IMR-90 (cell line): ENCODE measurements around the gene MCM6. TPM values are rescaled to one million over a fixed set of nuclear protein-coding genes. Genes with fewer than 3 reads are reported as not detected.

ENCODE experiments used
- ATAC-seq: fragments of 200-7000 bp; cut with Tn5 transposase; 2 replicates; pipeline ENCODE4 v1.9.1; 2020; ENCODE audit warnings: low read depth, mild to moderate bottlenecking, moderate library complexity
- BruUV-seq: library from RNA; stranded (reverse); fragments of 400-500 nt; replicated peaks from 2 replicates; lab custom pipeline; 2021; lab: Mats Ljungman, UMichigan
- CTCF ChIA-PET: fragments of 300-600 bp; formaldehyde crosslinking; extraction: SDS; loops from one replicate; lab custom pipeline; 2021; ENCODE audit warnings: antibody characterized with exemption; lab: Yijun Ruan, JAX
- POLR2A ChIA-PET: fragments of 300-600 bp; sonication (Branson Sonifier 250); formaldehyde crosslinking; loops from one replicate; lab custom pipeline; 2022; ENCODE audit warnings: antibody characterized with exemption; ENCODE audit not compliant: unreplicated experiment; lab: Charles Lee
- DNase-seq: peaks from one replicate; pipeline ENCODE4 v3.0.0; 2013
- H2AFZ ChIP-seq: replicated peaks from 2 replicates; pipeline ENCODE3; 2013; ENCODE audit warnings: low read length, mild to moderate bottlenecking; ENCODE audit not compliant: poor library complexity
- H2AK5ac ChIP-seq: 2 replicates; pipeline ENCODE4 v1.6.1; 2013; ENCODE audit warnings: low read depth, low read length, inconsistent platforms
- H2AK9ac ChIP-seq: replicated peaks from 2 replicates; pipeline ENCODE3; 2013; ENCODE audit warnings: mild to moderate bottlenecking, low read depth, low read length, moderate library complexity; ENCODE audit not compliant: poor library complexity
- H2BK120ac ChIP-seq: 2 replicates; pipeline ENCODE4 v1.6.1; 2013; ENCODE audit warnings: low read depth, low read length, inconsistent platforms
- H2BK15ac ChIP-seq: 3 replicates; pipeline ENCODE4 v1.6.1; 2013; ENCODE audit warnings: low read depth, low read length, inconsistent platforms
- H2BK20ac ChIP-seq: 2 replicates; pipeline ENCODE4 v1.6.1; 2013; ENCODE audit warnings: low read depth, mild to moderate bottlenecking, inconsistent platforms, low read length, moderate library complexity
- H2BK5ac ChIP-seq: 2 replicates; pipeline ENCODE4 v1.6.1; 2013; ENCODE audit warnings: mild to moderate bottlenecking, low read depth, low read length, inconsistent platforms; ENCODE audit not compliant: poor library complexity, severe bottlenecking
- H3K14ac ChIP-seq: replicated peaks from 2 replicates; pipeline ENCODE4 v1.6.1; 2013; ENCODE audit warnings: low read depth, low read length, inconsistent platforms
- H3K18ac ChIP-seq: 2 replicates; pipeline ENCODE4 v1.6.1; 2013; ENCODE audit warnings: low read depth, low read length, control low read depth
- H3K23ac ChIP-seq: 2 replicates; pipeline ENCODE4 v1.6.1; 2013; ENCODE audit warnings: low read depth, low read length, inconsistent platforms
- H3K27ac ChIP-seq: 2 replicates; pipeline ENCODE4 v1.5.1; 2013; ENCODE audit warnings: mild to moderate bottlenecking, control low read depth, low read length; ENCODE audit not compliant: insufficient read depth
- H3K27me3 ChIP-seq: 2 replicates; pipeline ENCODE4 v1.6.1; 2013; ENCODE audit warnings: low read length; ENCODE audit not compliant: control insufficient read depth, insufficient read depth
- H3K36me3 ChIP-seq: 2 replicates; pipeline ENCODE4 v1.6.1; 2013; ENCODE audit warnings: low read length, mixed read lengths; ENCODE audit not compliant: control insufficient read depth, insufficient read depth
- H3K4ac ChIP-seq: 2 replicates; pipeline ENCODE4 v1.6.1; 2013; ENCODE audit warnings: low read depth, low read length, inconsistent platforms
- H3K4me1 ChIP-seq: 2 replicates; pipeline ENCODE4 v1.6.1; 2013; ENCODE audit warnings: low read length, mixed read lengths; ENCODE audit not compliant: control insufficient read depth, insufficient read depth
- H3K4me2 ChIP-seq: 2 replicates; pipeline ENCODE4 v1.6.1; 2013; ENCODE audit warnings: low read depth, mild to moderate bottlenecking, control low read depth, low read length, moderate library complexity
- H3K4me3 ChIP-seq: 2 replicates; pipeline ENCODE4 v1.5.1; 2013; ENCODE audit warnings: low read depth, mild to moderate bottlenecking, control low read depth, low read length, moderate library complexity; ENCODE audit not compliant: insufficient read depth
- H3K56ac ChIP-seq: 2 replicates; pipeline ENCODE4 v1.6.1; 2013; ENCODE audit warnings: low read length, inconsistent platforms; ENCODE audit not compliant: insufficient read depth; ENCODE audit errors: extremely low read depth
- H3K79me1 ChIP-seq, 2 experiments: 2 replicates each; pipeline ENCODE4 v1.6.1; 2013; ENCODE audit warnings: low read length in 2 of 2, inconsistent platforms in 1 of 2, low read depth in 1 of 2
- H3K9ac ChIP-seq: 2 replicates; pipeline ENCODE4 v1.6.1; 2013; ENCODE audit warnings: low read depth, low read length, control low read depth
- H3K9me1 ChIP-seq: 2 replicates; pipeline ENCODE4 v1.6.1; 2013; ENCODE audit warnings: low read length, inconsistent platforms; ENCODE audit not compliant: insufficient read depth
- H3K9me3 ChIP-seq: 2 replicates; pipeline ENCODE4 v1.6.1; 2013; ENCODE audit warnings: low read length; ENCODE audit not compliant: control insufficient read depth, insufficient read depth
- H4K20me1 ChIP-seq: 2 replicates; pipeline ENCODE4 v1.6.1; 2013; ENCODE audit warnings: low read length, inconsistent platforms; ENCODE audit not compliant: insufficient read depth
- H4K5ac ChIP-seq: 2 replicates; pipeline ENCODE4 v1.6.1; 2013; ENCODE audit warnings: mild to moderate bottlenecking, low read depth, low read length, control low read depth
- H4K8ac ChIP-seq, 2 experiments: 2 replicates each; pipeline ENCODE4 v1.6.1; 2013; ENCODE audit warnings: low read depth in 2 of 2, low read length in 2 of 2, control low read depth in 1 of 2, inconsistent platforms in 1 of 2
- H4K91ac ChIP-seq: 2 replicates; pipeline ENCODE4 v1.6.1; 2013; ENCODE audit warnings: low read depth, low read length, inconsistent platforms; ENCODE audit not compliant: insufficient read depth
- CTCF ChIP-seq: conservative IDR thresholded peaks from 2 replicates; pipeline ENCODE4 v1.5.1; 2012; ENCODE audit warnings: mild to moderate bottlenecking, low read depth, low read length, improper control_type of control experiment
- MAFK ChIP-seq: IDR thresholded peaks from 2 replicates; pipeline ENCODE4 v1.6.1; 2012; ENCODE audit warnings: low read depth, low read length, improper control_type of control experiment
- RCOR1 ChIP-seq: IDR thresholded peaks from 2 replicates; pipeline ENCODE4 v1.6.1; 2012; ENCODE audit warnings: mild to moderate bottlenecking, low read length, improper control_type of control experiment; ENCODE audit not compliant: insufficient replicate concordance
- WGBS, 2 experiments: methylation state at CpG; one replicate each; pipeline versions ENCODE4 v1.1.5 to v1.1.7; 2013; ENCODE audit warnings: missing lambda C conversion rate in 2 of 2; ENCODE audit not compliant: insufficient read length in 1 of 2; ENCODE audit errors: extremely low coverage in 2 of 2; 5-methylcytosine and 5-hydroxymethylcytosine counted together
- dilution Hi-C: fragments of 300-500 bp; cut with HindIII; formaldehyde crosslinking; loops from one replicate; pipeline ENCODE4 v1.14.3; 2018; ENCODE audit warnings: low sequenced_read_pairs; ENCODE audit not compliant: unreplicated experiment
- in situ Hi-C: fragments of 300-500 bp; cut with MboI; formaldehyde crosslinking; loops from 3 replicates; pipeline ENCODE4 v1.14.3; 2019; ENCODE audit warnings: low sequenced_read_pairs, inconsistent platforms, mixed read lengths
- intact Hi-C: fragments of 100-400 bp; cut with micrococcal nuclease; formaldehyde crosslinking; loops from 2 replicates; pipeline ENCODE4 v1.10.0; 2022
- polyA plus RNA-seq, 3 experiments: library from polyadenylated mRNA; depleted of rRNA; stranded (reverse); fragments of >200 nt; gene quantifications; 2 replicates each; pipeline ENCODE4 v1.2.3, GENCODE V29; 2012; ENCODE audit warnings: low replicate concordance in 1 of 3
- total RNA-seq: library from RNA; depleted of rRNA; stranded (reverse); fragments of >200 nt; gene quantifications from 2 replicates; pipeline ENCODE4 v1.2.3, GENCODE V29; 2012

MCM6 gene
- total and polyA plus RNA-seq, 2 of the 4 experiments (the other 2 are of a cell fraction): 21.4 to 29.6 TPM

- no peak overlapping the region for H3K4me3 ChIP-seq
- ChIA-PET CTCF (interaction anchor here (1.0 to 1.8 kb wide), 4 partner anchors 7 to 810 kb away, joined by 3 to 7 read pairs (median 4); no protein-coding TSS in a partner anchor), POLR2A (no interaction called here)
- no peak overlapping the region for H3K4ac ChIP-seq
- no peak overlapping the region for H4K8ac ChIP-seq
- H3K27ac ChIP-seq: no peak overlapping the region
- no peaks in the 10 kb centered on the region for H3K79me1 ChIP-seq
- no TSS peak for BruUV-seq
- H3K18ac ChIP-seq: no peak overlapping the region
- no peak overlapping the region for H4K91ac ChIP-seq
- intact Hi-C loops: loop anchor here (5.0 kb wide), 1 partner anchor 811 kb away; no protein-coding TSS in a partner anchor
- dilution Hi-C loops: no loop called here
- no peak overlapping the region for H3K9ac ChIP-seq
- no peak overlapping the region for H3K4me2 ChIP-seq
- H3K9me3 ChIP-seq: peaks cover 3% of the 10 kb centered on the region; the same call in 1 of the 2 replicates
- no peak overlapping the region for H2BK120ac ChIP-seq
- in situ Hi-C loops: no loop called here
- H3K36me3 ChIP-seq: no peaks in the 10 kb centered on the region
- no peak overlapping the region for H3K23ac ChIP-seq
- peak overlapping the region; percentile 13 for H2AFZ ChIP-seq
- H2AK5ac ChIP-seq: no peak overlapping the region
- no peaks in the 10 kb centered on the region for H3K9me1 ChIP-seq
- H3K4me1 ChIP-seq: no peaks in the 10 kb centered on the region
- no peak overlapping the region for H2BK5ac ChIP-seq
- no peak overlapping the region for H2BK20ac ChIP-seq
- no peak overlapping the region for H3K14ac ChIP-seq
- no peak overlapping the region for H2BK15ac ChIP-seq
- 67% methylated on average over 1 of the region's 4 CpGs; no CpG with 5 or more reads in 1 of the 2 experiments for WGBS, 2 experiments
- no peaks in the 10 kb centered on the region for H3K27me3 ChIP-seq
- DNase-seq (no peak), ATAC-seq (no peak)
- no peaks in the 10 kb centered on the region for H4K20me1 ChIP-seq
- TF ChIP-seq CTCF (0 out of 2 replicates have a peak, but pooled peaks have one; percentile 23), RCOR1 (no peak), MAFK (no peak)
- H4K5ac ChIP-seq: no peak overlapping the region
- no peak overlapping the region for H3K56ac ChIP-seq
- H2AK9ac ChIP-seq: no peak overlapping the region
Measured at GRCh38 chr2:135798762-135799161, 77.5 kb downstream of the MCM6 start.
